ENCODE data around the gene WIPF3. TPM values are rescaled to one million over a fixed set of nuclear protein-coding genes. Genes with fewer than 3 reads are reported as not detected.

The WIPF3 gene
- polyA plus RNA-seq, 3 donors: 4.8 to 7.6 (median 5.8) TPM

DNA sequence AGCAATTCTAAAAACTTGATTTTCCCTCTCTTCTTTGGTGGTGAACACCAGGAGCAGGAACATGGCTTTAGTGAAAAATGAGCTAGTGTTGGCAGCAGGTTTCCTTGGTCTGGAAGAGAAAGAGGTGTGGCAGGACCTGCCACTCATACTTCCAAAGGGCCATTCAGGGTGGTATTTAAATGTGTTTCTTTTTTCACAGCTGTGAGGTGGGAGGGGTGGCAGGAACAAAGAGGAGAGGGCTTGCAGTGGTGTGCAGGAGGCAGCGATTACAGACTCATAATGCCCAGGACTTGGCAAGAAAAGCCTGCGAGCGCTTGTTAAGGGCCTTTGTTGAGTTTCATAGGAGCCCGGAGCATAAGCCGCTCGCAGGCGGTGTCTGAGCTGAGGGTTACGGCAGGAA, 36.8 kb downstream of the WIPF3 start:
- no peak for DNase-seq

- DNase-seq: no peak
Measured at GRCh38 chr7:29843726-29844125, 37.4 kb downstream of the WIPF3 start.

DNA sequence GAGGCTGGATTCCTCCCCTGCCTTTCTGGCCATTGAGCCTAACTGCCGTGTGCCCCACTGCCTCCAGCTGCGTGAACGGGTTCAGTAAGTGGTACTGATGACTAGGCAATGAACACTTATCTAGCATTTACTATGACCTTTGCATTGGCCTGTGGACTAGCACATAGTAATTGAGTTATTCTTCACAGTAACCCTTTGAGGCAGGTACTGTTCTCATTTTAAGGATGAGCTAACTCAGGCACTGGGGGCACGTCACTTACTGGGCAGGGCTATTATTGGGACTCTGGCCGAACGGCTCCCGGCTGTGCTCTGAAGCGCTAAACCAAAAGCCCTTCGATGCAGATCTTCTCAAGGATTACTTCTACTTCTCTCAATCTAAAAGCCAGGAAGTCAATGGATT, 38.3 kb downstream of the WIPF3 start:
- DNase-seq: no peak

DNA sequence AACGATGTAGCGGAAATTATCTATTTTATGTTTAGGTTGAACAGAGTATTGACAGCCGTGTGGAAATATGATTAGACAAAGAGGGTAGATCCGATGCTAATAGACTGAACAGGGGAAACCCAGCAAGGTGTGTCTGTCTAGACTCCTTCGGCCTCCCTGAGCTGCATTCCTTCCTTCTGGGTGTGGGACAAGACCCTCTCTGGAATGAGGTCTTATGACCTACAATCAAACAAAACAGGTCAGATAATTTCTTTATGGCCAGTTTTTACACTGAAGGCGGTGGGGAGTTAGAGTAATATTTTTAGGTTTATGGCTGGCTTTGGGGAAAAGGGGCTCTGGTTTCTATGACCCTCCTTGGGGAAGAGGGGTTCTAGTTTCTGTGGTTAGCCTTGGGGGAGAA, 41.2 kb downstream of the WIPF3 start:
- no peak for DNase-seq

DNA sequence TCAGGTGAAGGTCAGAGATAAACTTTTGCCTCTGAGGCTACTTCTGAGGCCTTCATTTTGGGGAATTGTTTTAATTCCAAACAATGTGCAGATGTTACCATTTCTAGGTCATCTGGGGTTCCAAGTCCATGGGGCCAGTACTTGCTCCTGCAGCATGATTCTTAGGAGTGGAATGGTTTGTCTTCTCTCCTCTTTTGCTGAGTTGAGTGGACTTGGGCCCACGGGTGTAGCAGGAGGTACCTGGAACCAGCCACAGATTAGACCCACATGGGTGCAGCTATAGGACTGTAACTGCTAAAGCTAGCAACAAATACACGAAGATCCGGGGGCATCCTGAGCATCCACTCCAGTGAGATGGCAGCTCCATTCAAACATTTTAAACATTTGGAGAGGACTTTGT, 41.6 kb downstream of the WIPF3 start:
- DNase-seq: no peak

DNA sequence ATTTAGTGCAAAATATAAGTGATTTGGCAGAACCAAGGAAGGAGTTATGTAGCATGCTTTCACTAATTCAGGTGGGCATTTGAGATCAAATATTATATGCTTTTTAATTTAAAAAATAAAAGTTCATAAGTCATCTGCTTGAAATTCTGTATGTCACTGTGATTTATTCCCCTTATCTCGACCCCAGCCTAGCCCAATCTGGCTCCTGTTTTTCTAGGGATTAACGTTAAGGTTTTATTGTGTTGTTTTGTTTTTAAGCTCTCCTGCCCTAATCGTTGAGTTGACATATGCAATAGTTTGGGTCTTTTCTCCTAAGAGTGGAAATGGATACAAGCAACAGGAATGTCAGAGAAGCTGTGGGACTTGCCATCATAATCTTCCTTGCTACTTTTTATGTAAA, 42.6 kb downstream of the WIPF3 start:
- no peak for DNase-seq

GRCh38 chr7:29851487-29851886, 45.2 kb downstream of the WIPF3 start:
- DNase-seq: no peak

DNA sequence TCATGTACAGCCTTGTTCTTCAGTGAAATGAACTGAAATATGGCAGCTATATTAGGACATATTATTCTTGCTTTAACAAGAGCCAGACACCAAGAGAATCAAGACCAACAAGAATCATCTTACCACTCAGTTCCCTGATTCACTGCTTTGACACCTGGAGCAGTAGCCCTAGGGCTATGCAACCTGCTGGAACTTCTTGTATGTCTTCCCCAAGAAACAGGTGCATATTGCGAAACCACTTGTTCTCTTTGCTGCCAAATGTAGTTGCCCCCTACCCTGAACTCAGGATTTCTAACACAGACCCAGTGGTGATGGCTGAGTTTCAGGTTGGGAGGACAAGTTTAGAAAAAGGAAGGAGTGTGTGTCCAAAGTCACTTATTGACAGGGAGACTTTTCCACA, 46.1 kb downstream of the WIPF3 start:
- DNase-seq: no peak

GRCh38 chr7:29853072-29853471, 46.8 kb downstream of the WIPF3 start:
- DNase-seq: no peak

- peak; percentile 42 for DNase-seq
Measured at GRCh38 chr7:29853789-29854188, 47.5 kb downstream of the WIPF3 start.

DNA sequence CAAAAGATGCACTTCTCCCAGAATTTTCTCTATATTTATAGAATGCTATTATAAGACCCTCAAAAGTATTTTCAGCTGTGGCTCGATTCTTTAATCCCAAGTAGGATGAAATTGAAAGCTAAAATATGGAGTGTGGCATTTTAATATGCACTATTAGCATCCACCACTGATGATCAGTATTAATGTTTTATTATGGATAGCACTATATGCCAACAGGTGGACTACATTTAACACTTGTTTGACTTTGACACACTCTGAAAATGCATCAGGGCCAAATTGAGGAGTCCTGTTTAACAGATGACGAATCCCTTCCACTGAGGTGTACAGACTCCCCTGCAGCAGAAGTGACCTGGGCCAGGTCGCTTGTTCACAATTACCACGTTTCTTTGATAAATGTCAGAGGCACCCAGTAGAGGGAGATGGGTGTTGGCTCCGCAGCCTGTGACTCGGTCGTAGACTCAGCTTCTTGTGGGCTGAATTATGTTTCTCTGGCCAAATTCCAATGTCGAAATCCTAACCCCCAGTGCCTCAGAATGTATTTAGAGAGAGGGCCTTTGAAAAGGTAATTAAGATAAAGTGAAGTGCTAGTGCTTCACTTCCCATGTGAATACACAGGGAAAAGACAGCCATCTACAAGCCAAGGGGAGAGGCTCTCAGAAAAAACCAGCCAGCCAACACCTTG, 48.1 kb downstream of the WIPF3 start:
- DNase-seq: no peak

- DNase-seq: no peak
Measured at GRCh38 chr7:29857654-29858053, 51.3 kb downstream of the WIPF3 start.

- DNase-seq: no peak
Measured at GRCh38 chr7:29858191-29858951, 52.1 kb downstream of the WIPF3 start.

- DNase-seq: no peak
Measured at GRCh38 chr7:29859104-29859503, 52.8 kb downstream of the WIPF3 start.

- no peak for DNase-seq
Measured at GRCh38 chr7:29859524-29860185, 53.3 kb downstream of the WIPF3 start.

- no peak for DNase-seq
Measured at GRCh38 chr7:29860186-29860585, 53.9 kb downstream of the WIPF3 start.

DNA sequence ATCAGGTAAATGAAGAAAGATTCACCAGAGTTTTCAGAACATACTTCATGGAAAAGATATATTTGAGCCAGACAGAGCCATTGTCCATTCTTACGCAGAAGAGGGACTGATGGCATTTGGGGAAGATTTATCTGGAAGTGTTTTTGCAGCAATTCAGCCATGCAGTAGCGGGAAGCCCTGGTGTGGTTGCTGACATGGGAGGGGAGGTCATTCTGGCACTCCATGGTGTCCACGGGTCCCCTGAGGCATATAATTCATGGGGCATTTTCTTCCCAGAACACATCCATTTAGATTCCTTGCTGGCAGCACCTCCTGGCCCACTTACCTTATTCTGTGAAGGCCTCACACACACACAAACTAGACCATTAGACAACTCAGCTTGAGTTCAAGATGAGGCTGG, 55.6 kb downstream of the WIPF3 start:
- DNase-seq: no peak

- no peak for DNase-seq
Measured at GRCh38 chr7:29864656-29865055, 58.3 kb downstream of the WIPF3 start.

DNA sequence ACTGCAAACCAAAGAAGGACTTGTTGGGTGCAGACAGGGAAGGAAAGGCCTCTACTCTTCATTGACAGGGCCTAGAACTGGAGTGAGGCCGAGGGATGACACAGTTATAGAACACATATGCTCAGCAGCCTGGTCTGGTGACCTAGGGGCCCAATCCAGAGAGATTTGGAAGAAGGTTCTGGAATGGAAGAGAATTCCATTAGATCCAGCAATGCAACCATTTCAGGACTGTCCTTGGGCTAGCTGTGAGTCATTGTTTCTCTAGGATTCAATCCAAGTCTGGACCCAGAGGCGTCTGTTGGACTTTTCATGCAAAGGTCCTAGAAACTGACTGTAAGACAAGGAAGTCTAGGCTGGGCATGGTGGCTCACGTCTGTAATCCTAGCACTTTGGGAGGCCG, 59.2 kb downstream of the WIPF3 start:
- no peak for DNase-seq

GRCh38 chr7:29866490-29866930, 60.2 kb downstream of the WIPF3 start:
- DNase-seq: no peak

- no peak for DNase-seq
Measured at GRCh38 chr7:29871787-29872398, 65.6 kb downstream of the WIPF3 start.

- DNase-seq: no peak
Measured at GRCh38 chr7:29873644-29874294, 67.5 kb downstream of the WIPF3 start.
